Lower leg skin (tissue), 3 donors: ENCODE data around the gene CDHR4.

Experiments
- POLR2A ChIP-seq, 2 donors: fragments of 450-650 bp; IDR thresholded peaks; one replicate each; pipeline ENCODE4 v1.6.1; 2016 to 2017; ENCODE audit warnings: antibody characterized with exemption in 2 of 2, mild to moderate bottlenecking in 1 of 2, moderate library complexity in 1 of 2
- TF ChIP-seq, protein P1 (sequence below), 3 donors: fragments of 450-650 bp; IDR thresholded peaks; one replicate each; pipeline ENCODE4 v1.5.1; 2016; ENCODE audit warnings: antibody characterized with exemption in 3 of 3, mild to moderate bottlenecking in 3 of 3, moderate library complexity in 2 of 3

DNA sequence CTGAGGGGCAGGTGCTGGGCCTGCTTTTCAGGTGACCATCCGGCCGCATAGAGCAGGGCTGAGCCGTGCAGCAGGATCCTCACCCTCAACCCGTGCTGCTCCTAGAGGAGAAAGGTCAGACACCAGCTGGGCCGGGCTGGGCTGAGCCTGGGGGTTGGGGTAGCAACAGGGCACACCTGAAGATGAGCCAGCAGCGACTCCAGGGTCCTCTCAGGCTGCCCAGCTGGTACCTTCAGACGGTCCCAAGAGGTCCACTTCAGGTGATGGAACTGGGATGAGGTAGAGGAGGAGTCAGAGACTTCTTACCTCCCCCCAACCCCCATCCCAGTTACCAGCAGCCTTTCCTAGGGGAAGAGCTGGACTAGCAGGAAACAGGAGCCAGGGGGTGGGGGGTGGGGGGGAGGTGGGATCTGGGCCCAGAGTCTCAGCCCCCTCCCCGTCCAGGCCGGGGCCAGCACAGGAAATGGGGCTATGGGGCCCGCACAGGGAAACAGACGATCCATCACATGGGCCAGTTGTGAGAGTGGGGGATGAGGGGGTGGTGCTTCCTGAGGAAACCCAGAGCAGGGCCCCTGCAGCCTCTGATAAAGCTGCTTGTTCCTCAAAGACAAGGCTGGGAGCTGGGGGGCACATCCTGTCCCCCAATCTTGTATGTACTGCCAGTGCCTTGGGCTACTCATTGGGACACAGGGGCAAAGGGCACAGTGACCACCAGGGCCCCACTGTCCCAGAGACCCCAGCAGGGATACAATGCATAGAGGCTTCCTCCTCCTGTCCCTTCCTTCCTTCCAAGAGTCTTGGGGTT, 6.4 kb upstream of the CDHR4 start:
- TF ChIP-seq POLR2A (IDR thresholded peaks at IDR 0.05) = no peak
- TF ChIP-seq, protein P1, sequence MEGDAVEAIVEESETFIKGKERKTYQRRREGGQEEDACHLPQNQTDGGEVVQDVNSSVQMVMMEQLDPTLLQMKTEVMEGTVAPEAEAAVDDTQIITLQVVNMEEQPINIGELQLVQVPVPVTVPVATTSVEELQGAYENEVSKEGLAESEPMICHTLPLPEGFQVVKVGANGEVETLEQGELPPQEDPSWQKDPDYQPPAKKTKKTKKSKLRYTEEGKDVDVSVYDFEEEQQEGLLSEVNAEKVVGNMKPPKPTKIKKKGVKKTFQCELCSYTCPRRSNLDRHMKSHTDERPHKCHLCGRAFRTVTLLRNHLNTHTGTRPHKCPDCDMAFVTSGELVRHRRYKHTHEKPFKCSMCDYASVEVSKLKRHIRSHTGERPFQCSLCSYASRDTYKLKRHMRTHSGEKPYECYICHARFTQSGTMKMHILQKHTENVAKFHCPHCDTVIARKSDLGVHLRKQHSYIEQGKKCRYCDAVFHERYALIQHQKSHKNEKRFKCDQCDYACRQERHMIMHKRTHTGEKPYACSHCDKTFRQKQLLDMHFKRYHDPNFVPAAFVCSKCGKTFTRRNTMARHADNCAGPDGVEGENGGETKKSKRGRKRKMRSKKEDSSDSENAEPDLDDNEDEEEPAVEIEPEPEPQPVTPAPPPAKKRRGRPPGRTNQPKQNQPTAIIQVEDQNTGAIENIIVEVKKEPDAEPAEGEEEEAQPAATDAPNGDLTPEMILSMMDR (IDR thresholded peaks at IDR 0.05) = no peak
